Glomerular visceral epithelial cell (primary cell): Measurements from ENCODE around the gene XYLB.
"Not testable (repeated sequence)": the region's sequence is repeated elsewhere in the genome, so short reads cannot be mapped to it uniquely, and the experiment has no call there.

Experiments used
- DNase-seq: peaks from one replicate; pipeline ENCODE4 v3.0.0-alpha.2; 2016; ENCODE audit errors: extremely low spot score

XYLB gene

GRCh38 chr3:38396239-38396638 lies 49.7 kb downstream of the XYLB start:
- no peak for DNase-seq

GRCh38 chr3:38396861-38397260 lies 50.3 kb downstream of the XYLB start:
- no peak for DNase-seq

- peak; percentile 10 for DNase-seq
Measured at GRCh38 chr3:38397320-38397719, 50.7 kb downstream of the XYLB start.

GRCh38 chr3:38401246-38401962 lies 54.8 kb downstream of the XYLB start:
- DNase-seq = no peak

GRCh38 chr3:38404286-38404685 lies 57.7 kb downstream of the XYLB start:
- DNase-seq = no peak

- no peak for DNase-seq
Measured at GRCh38 chr3:38411591-38411990, 65.0 kb downstream of the XYLB start.

GRCh38 chr3:38420758-38421157 lies 74.2 kb downstream of the XYLB start:
- not testable (repeated sequence) for DNase-seq

GRCh38 chr3:38421679-38422336 lies 75.2 kb downstream of the XYLB start:
- DNase-seq = no peak

- not testable (repeated sequence) for DNase-seq
Measured at GRCh38 chr3:38426798-38427426, 80.3 kb downstream of the XYLB start.

GRCh38 chr3:38432871-38433658 lies 86.5 kb downstream of the XYLB start:
- not testable (repeated sequence) for DNase-seq

- DNase-seq = not testable (repeated sequence)
Measured at GRCh38 chr3:38433661-38434060, 87.1 kb downstream of the XYLB start.

- peak; percentile 61 for DNase-seq
Measured at GRCh38 chr3:38438436-38439069, 92.0 kb downstream of the XYLB start.

- not testable (repeated sequence) for DNase-seq
Measured at GRCh38 chr3:38443205-38443604, 96.6 kb downstream of the XYLB start.

- DNase-seq = no peak
Measured at GRCh38 chr3:38446085-38446686, 99.6 kb downstream of the XYLB start.

GRCh38 chr3:38446812-38447211 lies 100.2 kb downstream of the XYLB start:
- DNase-seq = no peak

GRCh38 chr3:38450853-38451252 lies 104.3 kb downstream of the XYLB start:
- DNase-seq = no peak

- DNase-seq = peak; percentile 84
Measured at GRCh38 chr3:38453075-38453912, 106.7 kb downstream of the XYLB start, which contains the start of gene ACVR2B. ACVR2B (plus strand) TSS chr3:38453890; CDS start chr3:38454323, 433 bp downstream.

GRCh38 chr3:38453913-38454177 lies 107.3 kb downstream of the XYLB start:
- DNase-seq = no peak

GRCh38 chr3:38454178-38454883 lies 107.7 kb downstream of the XYLB start:
- peak; percentile 24 for DNase-seq
